Astrocyte of the hippocampus (primary cell): ENCODE measurements around the gene SLC35G3.
A peak's percentile ranks its signal among the peaks of the same experiment; 100 is the strongest.
"Not testable (repeated sequence)": the region's sequence is repeated elsewhere in the genome, so short reads cannot be mapped to it uniquely, and the experiment has no call there.

Source experiments
- DNase-seq: peaks from one replicate; pipeline ENCODE4 v3.0.0; 2011; ENCODE audit warnings: low read depth, low spot score

The SLC35G3 gene

DNA sequence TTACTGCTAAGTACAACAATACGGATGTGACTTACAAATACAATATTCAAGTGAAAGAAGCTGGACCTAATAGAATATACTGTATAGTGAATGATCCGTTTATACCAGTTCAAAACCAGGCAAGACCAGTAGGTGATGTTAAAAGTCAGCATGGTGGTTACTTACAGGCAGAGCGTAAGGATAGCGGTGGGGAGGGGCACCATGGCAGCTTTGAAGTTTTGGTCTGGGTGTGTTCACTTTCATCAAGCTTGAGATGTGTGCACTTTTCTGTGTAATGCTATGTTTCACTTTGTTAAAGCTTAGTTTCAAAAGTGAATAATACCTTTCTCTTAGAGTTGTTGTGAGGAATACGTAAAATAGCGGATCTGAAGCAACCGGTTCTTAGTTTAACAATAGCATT, 16.5 kb upstream of the SLC35G3 start:
- no peak for DNase-seq

DNA sequence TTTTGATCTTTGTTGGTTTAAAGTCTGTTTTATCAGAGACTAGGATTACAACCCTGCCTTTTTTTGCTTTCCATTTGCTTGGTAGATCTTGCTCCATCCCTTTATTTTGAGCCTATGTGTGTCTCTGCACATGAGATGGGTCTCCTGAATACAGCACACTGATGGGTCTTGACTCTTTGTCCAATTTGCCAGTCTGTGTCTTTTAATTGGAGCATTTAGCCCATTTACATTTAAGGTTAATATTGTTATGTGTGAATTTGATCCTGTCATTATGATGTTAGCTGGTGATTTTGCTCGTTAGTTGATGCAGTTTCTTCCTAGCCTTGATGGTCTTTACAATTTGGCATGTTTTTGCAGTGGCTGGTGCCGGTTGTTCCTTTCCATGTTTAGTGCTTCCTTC, 8.4 kb upstream of the SLC35G3 start:
- DNase-seq = not testable (repeated sequence)

DNA sequence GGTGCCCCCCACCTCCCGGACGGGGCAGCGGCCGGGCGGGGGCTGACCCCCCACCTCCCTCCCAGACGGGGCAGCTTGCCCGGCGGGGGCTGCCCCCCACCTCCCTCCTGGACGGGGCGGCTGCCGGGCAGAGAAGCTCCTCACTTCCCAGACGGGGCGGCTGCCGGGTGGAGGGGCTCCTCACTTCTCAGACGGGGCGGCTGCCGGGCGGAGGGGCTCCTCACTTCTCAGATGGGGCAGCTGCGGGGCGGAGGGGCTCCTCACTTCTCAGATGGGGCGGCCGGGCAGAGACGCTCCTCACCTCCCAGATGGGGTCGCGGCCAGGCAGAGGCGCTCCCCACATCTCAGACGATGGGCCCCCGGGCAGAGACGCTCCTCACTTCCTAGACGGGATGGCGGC, 869 bp upstream of the SLC35G3 start:
- DNase-seq = not testable (repeated sequence)

DNA sequence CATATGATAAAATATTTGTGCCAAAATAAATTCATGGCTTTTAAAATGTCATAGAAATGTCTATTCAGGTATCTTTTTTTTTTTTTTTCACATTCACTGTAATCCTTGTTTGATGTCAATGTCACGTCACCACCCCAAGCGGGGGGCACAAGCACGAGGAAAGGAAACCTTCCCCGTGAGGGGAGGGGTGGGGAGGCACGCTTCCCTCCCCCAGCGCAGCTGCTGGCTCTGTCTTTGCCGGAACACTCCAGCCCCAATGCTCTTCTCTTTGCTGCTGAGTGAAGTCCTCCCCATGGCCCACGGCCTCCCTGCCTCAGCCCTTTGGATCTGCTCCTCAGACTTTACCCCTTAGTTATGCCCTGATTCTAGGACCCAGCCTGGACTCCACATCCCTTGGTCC, 1.5 kb downstream of the SLC35G3 start:
- no peak for DNase-seq

DNA sequence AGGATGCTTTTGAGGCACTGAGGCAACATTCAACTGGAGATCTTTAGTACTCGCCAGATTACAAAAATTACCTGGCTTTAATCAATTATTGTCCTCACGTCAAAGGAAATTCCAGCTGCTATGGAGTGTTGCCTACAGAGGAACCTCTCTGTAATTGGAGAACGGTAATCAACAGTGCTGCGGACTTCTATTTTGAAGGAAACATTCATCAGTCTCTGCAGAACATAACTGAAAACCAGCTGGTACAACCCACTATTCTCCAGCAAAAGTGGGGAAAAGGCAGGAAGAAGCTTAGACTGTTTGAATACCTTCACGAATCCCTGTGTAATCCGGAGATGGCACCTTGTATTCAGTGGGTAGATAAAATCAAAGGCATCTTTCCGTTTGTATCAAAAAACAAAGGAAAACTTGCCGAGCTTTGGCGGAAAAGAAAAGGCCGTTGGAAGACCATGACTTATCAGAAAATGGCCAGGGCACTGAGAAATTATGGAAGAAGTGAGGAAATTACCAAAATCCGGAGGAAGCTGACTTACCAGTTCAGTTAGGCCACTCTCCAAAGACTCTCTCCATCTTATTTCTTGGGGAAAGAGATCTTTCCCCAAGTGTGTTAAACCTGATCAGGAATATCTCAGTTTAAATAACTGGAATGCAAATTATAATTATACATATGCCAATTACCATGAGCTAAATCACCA, 3.0 kb downstream of the SLC35G3 start:
- no peak for DNase-seq

DNA sequence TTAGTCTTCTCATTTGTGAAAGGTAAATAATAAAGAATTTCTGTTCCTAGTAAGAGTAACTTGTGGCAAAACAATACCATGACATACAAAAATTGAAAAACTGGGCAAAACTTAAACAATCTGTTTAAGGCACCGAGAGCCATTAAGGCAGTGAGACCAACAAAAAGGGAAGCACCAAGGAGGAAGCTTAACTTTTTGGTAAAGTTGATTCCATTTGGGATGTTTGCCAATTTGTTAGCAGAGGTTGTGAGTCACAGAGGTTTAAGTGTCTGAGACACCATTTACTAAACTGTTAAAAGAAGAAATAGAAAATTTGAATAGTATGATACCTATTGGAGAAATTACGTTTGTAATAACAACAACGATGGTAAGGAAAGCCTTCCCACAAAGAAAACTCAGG, 4.9 kb downstream of the SLC35G3 start:
- no peak for DNase-seq

DNA sequence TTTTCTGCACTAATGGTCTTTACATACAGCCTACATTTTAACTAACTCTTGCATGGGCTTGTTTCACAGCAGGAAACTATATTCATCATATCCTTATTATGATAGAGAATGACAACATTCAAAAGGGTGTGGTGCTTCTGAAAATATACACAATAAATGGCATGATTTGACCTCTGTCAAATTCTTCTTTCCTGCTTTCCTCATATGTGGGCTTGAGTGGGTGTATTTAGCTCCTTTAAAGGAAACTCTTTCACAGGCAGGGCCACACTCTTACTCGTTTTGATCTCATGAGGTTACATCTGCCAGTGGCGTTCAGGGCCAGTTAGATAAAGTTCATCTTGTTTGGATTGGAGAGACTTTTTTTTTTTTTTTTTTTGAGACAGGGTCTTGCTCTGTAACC, 6.1 kb downstream of the SLC35G3 start:
- DNase-seq = no peak

DNA sequence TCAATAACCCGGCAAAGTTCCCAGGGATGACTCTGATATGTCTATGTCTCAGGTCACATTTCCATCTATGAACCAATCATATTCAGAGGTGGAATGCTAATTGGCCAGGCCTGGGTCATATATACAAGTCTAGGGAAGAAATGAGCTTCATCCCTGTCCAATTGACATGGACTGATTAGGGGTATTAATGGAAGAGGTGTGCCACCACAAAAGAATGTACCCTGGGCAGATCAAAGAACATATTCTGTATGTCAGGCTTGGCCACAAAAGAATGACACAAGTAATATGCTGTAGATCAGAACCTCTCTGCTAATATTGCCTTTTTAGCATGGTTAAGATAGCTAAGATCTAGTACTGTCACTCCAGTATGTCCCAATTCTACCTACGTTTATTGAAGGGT, 6.7 kb downstream of the SLC35G3 start:
- no peak for DNase-seq

DNA sequence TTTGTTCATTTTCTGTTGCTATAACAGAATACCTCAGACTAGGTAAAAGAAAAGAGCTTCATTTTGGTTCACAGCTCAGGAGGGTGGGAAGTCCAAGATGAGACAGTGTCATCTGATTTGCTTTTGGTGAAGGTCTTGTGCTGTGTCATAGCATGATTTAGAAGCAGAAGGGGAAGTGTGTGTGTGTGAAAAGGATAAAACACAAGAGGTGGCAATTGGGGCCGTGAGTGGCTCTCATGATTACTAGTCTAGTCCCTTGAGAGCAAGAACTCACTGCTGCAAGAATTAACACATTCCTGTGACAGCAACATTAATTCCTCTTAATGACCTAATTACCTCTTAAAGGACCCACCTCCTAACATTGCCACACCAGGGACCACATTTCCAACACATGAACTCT, 8.3 kb downstream of the SLC35G3 start:
- no peak for DNase-seq

DNA sequence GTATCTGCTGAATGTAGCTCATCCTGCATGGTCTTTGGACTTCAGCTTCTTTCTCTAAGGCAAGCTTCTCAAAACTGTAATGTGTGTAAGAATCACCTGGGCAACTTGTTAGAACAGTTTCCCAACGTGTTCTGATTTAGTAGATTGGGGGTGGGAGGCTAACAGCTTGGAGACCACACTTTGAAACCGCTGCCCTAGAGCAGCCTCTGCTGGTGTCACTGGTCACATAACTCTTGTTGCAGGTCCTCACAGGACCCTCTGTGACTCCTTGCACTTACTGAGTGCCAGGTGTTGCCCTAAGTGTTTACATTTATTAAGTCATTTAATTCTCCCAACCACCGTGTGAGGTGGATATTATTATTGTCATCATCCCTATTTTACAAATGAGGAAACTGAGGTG, 9.9 kb downstream of the SLC35G3 start:
- no peak for DNase-seq

DNA sequence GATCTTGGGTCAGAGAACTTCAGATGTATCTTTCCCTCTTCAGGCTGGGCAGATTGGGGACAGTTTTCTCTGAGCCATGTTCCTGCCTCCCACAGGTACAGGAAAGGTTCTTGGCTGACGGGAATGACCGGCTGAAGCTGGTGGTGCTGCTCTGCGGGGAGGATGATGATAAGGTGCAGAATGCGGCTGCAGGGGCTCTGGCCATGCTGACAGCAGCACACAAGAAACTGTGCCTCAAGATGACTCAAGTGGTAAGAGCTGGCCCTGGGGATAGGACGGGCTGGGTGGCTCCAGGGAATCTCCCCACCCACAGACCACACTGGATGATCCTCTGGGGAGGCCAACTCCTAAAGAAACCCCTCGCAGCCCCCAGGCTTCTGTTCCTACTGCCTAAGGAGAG, 10.9 kb downstream of the SLC35G3 start:
- no peak for DNase-seq

DNA sequence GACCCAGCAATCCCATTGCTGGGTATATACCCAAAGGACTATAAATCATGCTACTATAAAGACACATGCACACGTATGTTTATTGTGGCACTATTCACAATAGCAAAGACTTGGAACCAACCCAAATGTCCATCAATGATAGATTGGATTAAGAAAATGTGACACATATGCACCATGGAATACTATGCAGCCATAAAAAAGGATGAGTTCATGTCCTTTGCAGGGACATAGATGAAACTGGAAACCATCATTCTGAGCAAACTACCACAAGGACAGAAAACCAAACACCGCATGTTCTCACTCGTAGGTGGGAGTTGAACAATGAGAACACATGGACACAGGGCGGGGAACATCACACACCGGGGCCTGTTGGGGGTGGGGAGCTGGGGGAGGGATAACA, 14.8 kb downstream of the SLC35G3 start:
- DNase-seq = not testable (repeated sequence)

DNA sequence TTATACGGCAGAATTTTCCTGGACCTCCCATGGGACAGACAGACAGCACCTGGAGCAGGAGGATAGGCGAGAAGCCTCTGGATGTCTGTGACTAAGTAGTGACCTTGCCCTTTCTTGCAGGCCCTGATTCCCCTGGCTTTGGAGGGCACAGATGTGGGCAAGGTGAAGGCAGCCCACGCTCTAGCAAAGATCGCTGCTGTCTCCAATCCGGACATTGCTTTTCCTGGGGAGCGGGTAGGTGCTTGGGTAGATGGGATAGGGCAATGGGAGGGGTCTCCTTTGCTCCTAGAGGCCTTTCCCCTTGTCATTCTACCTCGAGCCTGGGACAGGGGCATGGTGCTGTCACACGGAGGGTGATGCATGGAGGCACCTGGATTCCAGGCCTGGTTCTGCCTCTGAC, 17.3 kb downstream of the SLC35G3 start:
- DNase-seq = no peak

DNA sequence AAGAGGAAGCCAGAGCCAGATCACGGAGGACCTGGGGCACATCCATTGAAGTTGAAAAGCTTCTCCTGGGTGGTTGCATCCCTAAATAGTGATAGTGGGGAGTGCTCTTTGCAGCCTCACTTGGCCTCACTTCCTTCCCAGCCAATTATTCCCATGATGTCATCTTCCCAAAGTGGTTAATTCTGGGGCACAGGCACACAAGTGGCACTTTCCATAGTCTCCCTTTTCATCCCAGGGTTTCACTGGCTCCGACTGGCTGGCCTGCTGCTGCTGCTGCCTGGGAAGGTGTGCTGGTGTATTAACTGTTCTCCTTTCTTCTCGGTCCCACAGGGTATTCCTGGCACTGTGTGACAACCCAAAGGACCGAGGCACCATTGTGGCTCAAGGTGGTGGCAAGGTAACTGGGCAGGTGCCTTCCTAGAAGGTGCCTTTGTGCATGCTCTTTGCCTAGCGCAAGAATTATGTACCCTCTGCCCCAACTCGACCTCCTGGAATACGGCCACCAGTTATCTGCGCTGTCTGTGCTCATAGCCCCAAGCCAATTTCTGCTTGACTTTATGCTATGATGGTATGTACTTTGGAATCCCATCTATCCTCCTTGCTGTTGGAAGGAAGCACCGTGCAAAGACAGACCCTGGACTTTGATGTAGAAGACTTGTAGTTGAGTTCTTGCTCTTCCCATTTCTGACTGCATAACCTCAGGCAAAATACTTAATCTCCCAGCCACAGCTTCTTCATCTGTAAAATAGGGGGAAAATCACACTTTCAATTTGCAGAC, 18.4 kb downstream of the SLC35G3 start:
- DNase-seq = no peak

DNA sequence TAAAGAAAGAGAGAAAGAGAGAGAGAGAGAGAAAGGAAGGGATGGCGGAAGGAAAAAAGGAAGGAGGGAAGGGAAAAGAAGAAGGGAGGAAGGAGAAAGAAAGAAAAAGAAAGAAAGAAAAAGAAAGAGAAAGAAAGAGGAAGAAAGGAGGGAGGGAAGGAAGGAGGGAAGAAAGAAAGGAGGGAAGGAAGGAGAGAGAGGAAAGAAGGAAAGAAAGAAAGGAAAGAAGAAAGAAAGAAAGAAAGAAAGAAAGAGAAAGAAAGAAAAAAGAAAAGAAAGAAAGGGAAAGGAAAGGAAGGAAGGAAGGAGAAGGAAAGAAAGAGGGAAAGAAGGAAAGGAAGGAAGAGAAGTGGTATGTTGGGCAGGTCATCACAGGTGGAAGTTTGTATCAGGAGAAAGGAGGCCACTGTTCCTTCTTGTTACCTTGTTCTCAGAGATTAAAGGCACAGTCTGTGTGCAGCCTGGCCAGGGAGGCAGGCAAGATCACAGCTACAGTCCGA, 19.3 kb downstream of the SLC35G3 start:
- no peak for DNase-seq

DNA sequence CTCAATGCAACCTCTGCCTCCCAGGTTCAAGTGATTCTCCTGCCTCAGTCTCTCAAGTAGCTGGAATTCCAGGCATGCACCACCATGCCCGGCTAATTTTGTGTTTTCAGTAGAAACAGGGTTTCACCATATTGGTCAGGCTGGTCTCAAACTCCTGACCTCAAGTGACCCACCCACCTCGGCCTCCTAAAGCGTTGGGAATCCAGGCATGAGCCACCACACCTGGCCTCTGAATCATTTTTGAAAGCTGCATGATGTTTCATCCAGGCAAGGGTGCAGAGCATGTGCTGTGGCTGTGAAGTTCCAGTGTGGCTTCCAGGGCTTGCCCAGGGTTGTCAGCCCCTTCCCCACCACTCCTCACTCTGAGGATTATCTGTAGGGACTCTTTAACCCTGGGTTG, 21.9 kb downstream of the SLC35G3 start:
- not testable (repeated sequence) for DNase-seq

DNA sequence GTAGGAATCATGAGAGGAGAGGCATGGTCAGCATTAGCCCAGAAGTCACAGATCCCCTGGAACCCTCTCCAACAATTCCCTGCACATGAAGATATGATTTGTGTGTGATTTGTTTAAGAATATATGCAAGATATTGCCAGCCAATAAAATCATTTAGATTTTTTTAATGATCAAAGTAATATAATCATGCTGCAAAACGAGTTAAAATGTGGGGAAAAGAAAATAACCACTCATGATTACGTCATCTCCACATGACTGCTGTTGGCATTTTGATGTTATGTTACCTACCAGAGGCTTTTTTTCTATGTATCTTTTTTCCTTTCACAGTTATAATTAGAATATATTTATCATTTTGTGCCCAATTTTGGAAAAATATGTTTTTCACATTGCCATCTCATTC, 22.4 kb downstream of the SLC35G3 start:
- DNase-seq = no peak

DNA sequence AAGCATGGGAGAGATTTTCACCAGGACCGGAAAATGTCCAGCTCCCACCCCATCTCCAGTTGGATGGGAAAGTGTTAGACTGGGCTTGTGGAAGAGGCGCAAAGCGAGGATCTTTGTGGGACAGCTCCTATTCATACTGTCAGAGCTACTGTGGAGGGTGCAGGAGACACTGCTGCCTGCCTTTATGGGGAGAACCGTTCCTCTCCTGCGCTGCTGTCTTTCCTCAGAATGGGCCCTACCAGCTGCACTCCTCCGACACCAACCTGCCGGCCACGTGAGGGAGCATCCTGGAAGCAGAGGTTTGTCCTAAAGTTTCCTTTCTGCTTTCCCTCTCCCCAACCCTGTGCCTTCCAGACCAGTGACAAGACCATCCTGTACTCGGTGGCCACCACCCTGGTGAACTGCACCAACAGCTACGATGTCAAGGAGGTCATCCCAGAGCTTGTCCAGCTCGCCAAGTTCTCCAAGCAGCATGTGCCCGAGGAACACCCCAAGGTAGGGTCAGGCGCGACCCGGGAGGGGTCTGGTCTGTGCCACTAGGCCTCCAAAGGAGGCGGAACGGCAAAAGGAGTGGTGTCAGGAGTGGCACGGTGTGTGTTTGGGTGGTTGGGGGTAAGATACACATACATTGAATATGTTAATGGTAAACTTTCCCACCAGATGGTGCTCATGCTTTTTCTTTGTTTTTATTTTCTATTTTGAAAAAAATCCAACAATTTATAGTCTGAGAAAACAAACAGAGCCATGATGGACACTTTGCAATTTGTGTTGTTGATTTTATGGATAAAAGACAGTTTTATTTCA, 23.0 kb downstream of the SLC35G3 start:
- DNase-seq = peak; percentile 11

DNA sequence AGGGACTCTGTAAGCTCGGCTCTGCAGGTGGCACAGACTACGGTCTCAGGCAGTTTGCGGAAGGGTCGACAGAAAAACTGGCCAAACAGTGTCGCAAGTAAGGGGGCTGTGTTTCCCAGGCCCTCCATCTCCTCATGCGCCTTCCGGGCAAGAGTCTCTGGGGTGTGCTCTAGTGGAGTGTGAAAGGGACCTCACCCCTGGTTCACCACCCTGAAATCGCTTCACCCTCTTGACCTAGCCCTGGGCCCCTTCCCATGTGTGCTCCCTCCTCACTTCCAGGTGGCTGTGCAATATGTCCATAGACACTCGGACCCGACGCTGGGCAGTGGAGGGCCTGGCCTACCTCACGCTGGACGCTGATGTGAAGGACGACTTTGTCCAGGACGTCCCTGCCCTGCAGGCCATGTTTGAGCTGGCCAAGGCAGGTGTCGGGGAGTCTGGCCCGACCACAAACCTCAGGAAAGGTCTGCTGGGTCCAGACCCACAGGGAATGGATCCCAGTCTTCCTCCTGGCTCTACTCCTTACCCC, 24.3 kb downstream of the SLC35G3 start:
- no peak for DNase-seq

DNA sequence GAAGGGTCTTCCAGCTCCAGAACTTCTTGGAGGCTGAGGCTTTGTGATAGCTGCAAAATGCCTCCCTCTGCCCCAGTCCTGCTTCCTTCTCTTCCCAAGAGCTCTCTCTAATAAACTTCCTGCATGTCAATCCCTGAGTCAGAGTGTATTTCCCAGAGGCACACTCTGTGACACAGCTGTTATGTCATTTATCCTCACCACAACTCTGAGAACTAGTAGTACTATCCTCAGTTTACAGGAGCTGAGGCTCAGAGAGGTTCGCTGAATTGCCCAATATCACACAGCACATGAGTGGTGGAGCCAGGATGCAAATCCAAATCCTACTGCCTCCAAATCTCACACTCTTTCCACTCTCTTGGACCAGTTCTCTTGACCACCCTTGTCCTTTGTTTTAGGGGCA, 26.5 kb downstream of the SLC35G3 start:
- no peak for DNase-seq

DNA sequence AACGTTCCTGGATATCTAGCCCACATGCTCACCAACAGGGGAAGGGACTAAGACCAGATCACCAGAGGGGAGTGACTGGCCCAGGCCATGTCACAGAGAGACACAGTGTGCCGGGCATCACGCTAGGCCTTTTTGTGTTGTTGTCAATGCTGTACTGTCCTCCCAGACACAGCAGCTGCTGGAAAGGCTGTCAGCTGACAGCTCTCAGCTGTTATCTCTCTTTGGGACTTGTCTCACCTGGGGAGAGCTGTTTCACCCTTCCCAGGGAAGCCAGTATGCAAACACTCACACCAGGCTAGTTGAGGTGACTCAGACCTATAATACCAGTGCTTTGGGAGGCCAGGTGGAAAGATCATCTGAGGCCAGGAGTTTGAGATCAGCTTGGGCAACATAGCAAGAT, 27.1 kb downstream of the SLC35G3 start:
- no peak for DNase-seq

DNA sequence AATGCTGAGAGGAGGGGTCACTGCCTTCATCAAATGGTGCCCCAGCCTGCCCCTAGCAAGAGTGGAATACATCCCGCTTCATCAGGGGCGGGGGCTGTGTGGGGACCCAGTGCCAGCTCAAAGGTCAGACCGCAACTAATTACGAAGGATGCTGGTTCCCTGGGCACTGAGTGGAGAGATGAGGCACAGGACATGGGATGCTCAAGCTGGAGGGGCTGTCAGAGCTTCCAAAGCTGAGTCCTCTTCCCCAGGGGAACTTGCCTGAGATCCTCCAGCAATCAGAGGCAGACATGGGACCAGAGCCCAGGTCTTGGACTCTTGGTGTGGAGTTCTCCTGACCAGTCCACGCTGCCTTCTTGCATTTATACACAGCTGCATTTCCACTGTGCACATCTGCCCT, 27.7 kb downstream of the SLC35G3 start:
- DNase-seq = no peak
